Activated CD8-positive, alpha-beta memory T cell treated with anti-CD3 and anti-CD28 coated beads, Interleukin-2, amount 50 U/mL, for 24 hours (primary cell): ENCODE results near the gene MED27.

Experiments
- DNase-seq: peaks from one replicate; pipeline ENCODE4 v3.0.0-alpha.2; 2020; ENCODE audit errors: extremely low read depth

The MED27 gene

GRCh38 chr9:131812116-131812790 is 267.4 kb downstream of the MED27 start:
- DNase-seq: no peak

GRCh38 chr9:131811405-131811804 is 268.3 kb downstream of the MED27 start:
- DNase-seq: no peak

DNA sequence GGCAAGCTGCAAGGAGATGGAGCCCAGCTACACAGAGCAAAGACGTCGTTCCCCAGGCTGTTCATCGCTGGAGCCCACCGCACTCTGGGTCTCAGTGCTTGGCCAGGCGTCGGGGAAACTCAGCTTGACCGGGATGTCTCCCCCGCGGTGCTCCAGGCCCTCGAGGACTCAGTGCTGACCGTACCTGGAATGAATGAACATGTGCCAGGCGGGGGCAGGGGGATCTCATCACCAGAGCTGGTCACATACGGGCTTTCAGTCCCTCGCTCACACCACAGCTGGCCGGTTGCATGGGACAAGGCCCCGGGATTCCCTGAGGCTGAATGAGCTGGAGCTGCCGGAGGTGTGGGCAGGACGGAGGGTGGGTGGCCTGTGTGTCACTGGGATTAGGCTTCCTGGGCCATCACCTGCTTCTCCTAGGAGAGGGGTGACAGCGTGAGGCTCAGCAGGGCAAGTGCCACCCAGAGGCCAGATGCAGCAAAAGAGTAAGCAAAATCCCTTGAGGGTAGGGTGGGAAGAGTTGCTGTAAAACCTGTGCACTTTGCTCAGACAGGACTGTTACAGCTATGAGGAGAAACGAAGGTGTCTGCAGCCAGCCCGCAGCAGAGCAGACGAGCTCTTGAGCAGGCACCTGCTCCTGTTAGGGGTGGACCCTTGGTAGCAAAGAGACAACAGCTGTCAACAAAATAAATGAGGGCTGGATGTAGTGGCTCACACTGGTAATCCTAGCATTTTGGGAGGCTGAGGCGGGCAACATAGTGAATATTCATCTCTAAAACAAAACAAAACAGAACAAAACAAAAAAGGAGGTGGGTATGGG is 269.1 kb downstream of the MED27 start:
- no peak for DNase-seq
